ENCODE measurements around the gene LMO7. TPM values are rescaled to one million over a fixed set of nuclear protein-coding genes. Genes with fewer than 3 reads are reported as not detected.

The LMO7 gene
- total and polyA plus RNA-seq, 2 experiments from 2014 or later: 47.2 to 105 TPM

DNA sequence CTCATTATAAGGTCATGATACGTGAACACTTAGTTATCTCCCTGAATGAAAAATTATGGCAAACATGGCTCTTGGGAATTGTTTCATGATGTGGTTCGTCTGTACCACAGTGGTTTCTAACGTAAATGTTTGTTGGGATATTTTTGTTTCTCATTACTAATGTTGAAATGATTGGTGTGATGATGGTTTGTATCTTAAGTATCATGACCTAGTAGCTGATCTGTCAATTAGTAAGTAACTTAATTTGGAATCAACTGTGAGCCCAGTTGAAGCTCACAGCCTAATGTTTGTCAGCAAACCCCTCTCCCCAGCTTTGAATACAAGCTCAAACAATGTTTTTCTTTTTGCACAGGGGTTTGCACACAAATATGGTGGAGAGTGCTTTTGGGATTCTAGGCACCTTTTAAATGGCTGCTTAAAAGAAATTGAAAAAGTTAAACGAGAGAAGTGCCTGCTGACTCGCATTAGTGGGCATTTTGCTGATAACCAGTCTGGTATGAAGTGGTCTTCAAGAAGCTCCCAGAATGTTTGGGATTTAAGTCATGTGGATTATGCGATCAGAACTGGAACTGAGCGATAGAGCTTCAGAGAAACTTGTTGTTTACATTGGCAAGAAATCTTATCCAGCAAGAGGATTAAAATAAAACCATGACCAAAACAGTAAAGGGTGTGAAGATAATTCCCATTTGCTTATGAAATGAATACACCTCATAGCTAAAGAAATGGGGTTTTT lies 68.2 kb downstream of the LMO7 start:
- peaks cover 9% of the 10 kb centered on the region for H3K4me1 ChIP-seq (ENCODE audit: insufficient read depth)
- peak overlapping the region; percentile 67 for H3K27ac ChIP-seq
- H3K27me3 ChIP-seq: no peaks in the 10 kb centered on the region
- peak overlapping the region; percentile 19 for H3K4me2 ChIP-seq
- TF ChIP-seq, protein P1, sequence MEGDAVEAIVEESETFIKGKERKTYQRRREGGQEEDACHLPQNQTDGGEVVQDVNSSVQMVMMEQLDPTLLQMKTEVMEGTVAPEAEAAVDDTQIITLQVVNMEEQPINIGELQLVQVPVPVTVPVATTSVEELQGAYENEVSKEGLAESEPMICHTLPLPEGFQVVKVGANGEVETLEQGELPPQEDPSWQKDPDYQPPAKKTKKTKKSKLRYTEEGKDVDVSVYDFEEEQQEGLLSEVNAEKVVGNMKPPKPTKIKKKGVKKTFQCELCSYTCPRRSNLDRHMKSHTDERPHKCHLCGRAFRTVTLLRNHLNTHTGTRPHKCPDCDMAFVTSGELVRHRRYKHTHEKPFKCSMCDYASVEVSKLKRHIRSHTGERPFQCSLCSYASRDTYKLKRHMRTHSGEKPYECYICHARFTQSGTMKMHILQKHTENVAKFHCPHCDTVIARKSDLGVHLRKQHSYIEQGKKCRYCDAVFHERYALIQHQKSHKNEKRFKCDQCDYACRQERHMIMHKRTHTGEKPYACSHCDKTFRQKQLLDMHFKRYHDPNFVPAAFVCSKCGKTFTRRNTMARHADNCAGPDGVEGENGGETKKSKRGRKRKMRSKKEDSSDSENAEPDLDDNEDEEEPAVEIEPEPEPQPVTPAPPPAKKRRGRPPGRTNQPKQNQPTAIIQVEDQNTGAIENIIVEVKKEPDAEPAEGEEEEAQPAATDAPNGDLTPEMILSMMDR (IDR thresholded peaks at IDR 0.05; ENCODE audit: poor library complexity): no peak
- TF ChIP-seq EZH2 (IDR thresholded peaks at IDR 0.05; ENCODE audit: borderline replicate concordance) (no peak), EZH2phosphoT487 (IDR thresholded peaks at IDR 0.05; ENCODE audit: low read depth, severe bottlenecking, unreplicated experiment) (no peak)
- no peak for DNase-seq (ENCODE audit: low spot score)
- no peak overlapping the region for H3K4me3 ChIP-seq
- no peaks in the 10 kb centered on the region for H3K79me2 ChIP-seq
- no peak overlapping the region for H2AFZ ChIP-seq
- H4K20me1 ChIP-seq (ENCODE audit: insufficient read depth, poor library complexity, severe bottlenecking): no peaks in the 10 kb centered on the region
- H3K9me3 ChIP-seq (ENCODE audit: low read depth): no peaks in the 10 kb centered on the region
- WGBS (ENCODE audit: low lambda C conversion rate, missing lambda C conversion rate): 61% methylated on average over 7 of the region's 7 CpGs
- no peaks in the 10 kb centered on the region for H3K36me3 ChIP-seq (replicated peaks; ENCODE audit: insufficient read depth, low read depth)
- H3K9me2 ChIP-seq (replicated peaks; ENCODE audit: insufficient read depth): no peaks in the 10 kb centered on the region

DNA sequence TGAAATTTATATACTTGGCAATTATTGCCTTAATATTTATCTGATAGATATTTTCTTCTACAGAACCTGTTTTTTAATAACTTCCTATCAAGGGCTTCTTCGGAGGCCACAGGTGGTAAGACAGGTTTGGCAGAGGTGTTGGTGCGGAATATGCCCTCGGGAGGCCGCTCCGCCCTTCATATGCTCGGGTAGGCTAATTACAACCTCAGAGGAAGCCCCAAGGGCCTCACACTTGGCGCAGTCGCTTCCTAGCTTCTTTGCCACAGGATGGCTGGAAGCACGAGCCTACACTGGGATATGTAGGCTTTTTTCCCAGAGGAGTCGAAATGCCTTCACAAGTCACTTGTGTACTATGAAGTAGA lies 68.8 kb downstream of the LMO7 start:
- TF ChIP-seq EZH2 (IDR thresholded peaks at IDR 0.05; ENCODE audit: borderline replicate concordance) (no peak), EZH2phosphoT487 (IDR thresholded peaks at IDR 0.05; ENCODE audit: low read depth, severe bottlenecking, unreplicated experiment) (no peak)
- TF ChIP-seq, protein P1 (IDR thresholded peaks at IDR 0.05; ENCODE audit: poor library complexity): no peak
- peak overlapping the region; percentile 19 for H3K4me2 ChIP-seq
- no peaks in the 10 kb centered on the region for H3K79me2 ChIP-seq
- H3K4me1 ChIP-seq (ENCODE audit: insufficient read depth): peaks cover 9% of the 10 kb centered on the region
- 70% methylated on average over 10 of the region's 10 CpGs for WGBS (ENCODE audit: low lambda C conversion rate, missing lambda C conversion rate)
- no peaks in the 10 kb centered on the region for H3K9me2 ChIP-seq (replicated peaks; ENCODE audit: insufficient read depth)
- peak overlapping the region; percentile 67 for H3K27ac ChIP-seq
- no peaks in the 10 kb centered on the region for H3K27me3 ChIP-seq
- no peak overlapping the region for H2AFZ ChIP-seq
- H3K4me3 ChIP-seq: no peak overlapping the region
- H4K20me1 ChIP-seq (ENCODE audit: insufficient read depth, poor library complexity, severe bottlenecking): no peaks in the 10 kb centered on the region
- H3K9me3 ChIP-seq (ENCODE audit: low read depth): no peaks in the 10 kb centered on the region
- no peak for DNase-seq (ENCODE audit: low spot score)
- H3K36me3 ChIP-seq (replicated peaks; ENCODE audit: insufficient read depth, low read depth): no peaks in the 10 kb centered on the region

DNA sequence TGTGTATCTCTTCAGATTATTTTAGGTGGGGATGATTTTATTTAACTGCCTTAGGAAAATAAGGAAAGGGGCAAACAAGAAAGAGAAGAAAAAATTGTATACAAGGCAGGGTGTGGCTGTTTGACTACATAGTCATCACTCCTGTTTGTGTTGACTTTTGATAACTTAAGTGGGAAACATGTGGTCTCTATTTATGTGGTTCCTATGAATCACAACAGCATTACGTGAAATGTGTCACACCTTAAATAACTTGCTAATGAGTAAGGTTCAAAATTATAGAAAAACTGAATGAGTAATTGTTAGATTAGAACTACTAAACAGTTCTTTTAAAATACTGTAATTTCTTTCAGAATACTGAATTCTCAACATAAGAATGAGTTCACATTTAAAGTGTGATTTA lies 69.3 kb downstream of the LMO7 start:
- no peak overlapping the region for H2AFZ ChIP-seq
- no peak overlapping the region for H3K4me3 ChIP-seq
- DNase-seq (ENCODE audit: low spot score): no peak
- H3K9me2 ChIP-seq (replicated peaks; ENCODE audit: insufficient read depth): no peaks in the 10 kb centered on the region
- peaks cover 9% of the 10 kb centered on the region for H3K4me1 ChIP-seq (ENCODE audit: insufficient read depth)
- H3K27me3 ChIP-seq: no peaks in the 10 kb centered on the region
- TF ChIP-seq, protein P1 (IDR thresholded peaks at IDR 0.05; ENCODE audit: poor library complexity): no peak
- TF ChIP-seq EZH2 (IDR thresholded peaks at IDR 0.05; ENCODE audit: borderline replicate concordance) (no peak), EZH2phosphoT487 (IDR thresholded peaks at IDR 0.05; ENCODE audit: low read depth, severe bottlenecking, unreplicated experiment) (no peak)
- H4K20me1 ChIP-seq (ENCODE audit: insufficient read depth, poor library complexity, severe bottlenecking): no peaks in the 10 kb centered on the region
- H3K36me3 ChIP-seq (replicated peaks; ENCODE audit: insufficient read depth, low read depth): no peaks in the 10 kb centered on the region
- H3K4me2 ChIP-seq: no peak overlapping the region
- peak overlapping the region; percentile 67 for H3K27ac ChIP-seq
- H3K9me3 ChIP-seq (ENCODE audit: low read depth): no peaks in the 10 kb centered on the region
- WGBS (ENCODE audit: low lambda C conversion rate, missing lambda C conversion rate): 54% methylated on average over 1 of the region's 1 CpG
- H3K79me2 ChIP-seq: no peaks in the 10 kb centered on the region
